Measurements from ENCODE around the gene DYDC1.
A peak's percentile ranks its signal among the peaks of the same experiment; 100 is the strongest.

DYDC1 gene

DNA sequence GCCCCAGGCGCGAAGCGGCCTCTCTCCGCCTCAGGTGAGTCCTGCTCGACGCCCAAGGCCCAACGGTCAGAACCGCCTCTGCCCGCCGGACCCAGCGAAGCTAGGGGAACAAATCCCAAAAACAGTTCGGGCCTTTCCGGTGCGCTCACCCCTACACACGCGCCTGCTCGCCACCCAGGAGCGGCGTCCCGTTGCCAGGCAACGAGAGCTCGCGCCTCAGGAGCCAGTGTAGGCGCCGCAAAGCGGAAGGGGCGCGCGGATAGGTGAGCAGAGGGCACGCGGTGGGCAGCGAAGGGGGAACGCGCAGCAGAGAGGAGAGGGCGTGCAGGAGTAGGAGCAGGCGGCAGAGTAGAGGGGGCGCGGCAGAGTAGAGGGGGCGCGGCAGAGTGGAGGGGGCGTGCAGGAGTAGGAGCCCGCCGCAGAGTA lies at the start of gene DYDC1, which contains the start of gene DYDC2:
Gene DYDC1 (minus strand): TSS at position 193 of the 426 bp plus-strand sequence. CDS start 4,154 bp downstream, outside the sequence.
Gene DYDC2 (plus strand): TSS at position 219 of the 426 bp plus-strand sequence. CDS start 5,663 bp downstream, outside the sequence.
- TF ChIP-seq, protein P1, sequence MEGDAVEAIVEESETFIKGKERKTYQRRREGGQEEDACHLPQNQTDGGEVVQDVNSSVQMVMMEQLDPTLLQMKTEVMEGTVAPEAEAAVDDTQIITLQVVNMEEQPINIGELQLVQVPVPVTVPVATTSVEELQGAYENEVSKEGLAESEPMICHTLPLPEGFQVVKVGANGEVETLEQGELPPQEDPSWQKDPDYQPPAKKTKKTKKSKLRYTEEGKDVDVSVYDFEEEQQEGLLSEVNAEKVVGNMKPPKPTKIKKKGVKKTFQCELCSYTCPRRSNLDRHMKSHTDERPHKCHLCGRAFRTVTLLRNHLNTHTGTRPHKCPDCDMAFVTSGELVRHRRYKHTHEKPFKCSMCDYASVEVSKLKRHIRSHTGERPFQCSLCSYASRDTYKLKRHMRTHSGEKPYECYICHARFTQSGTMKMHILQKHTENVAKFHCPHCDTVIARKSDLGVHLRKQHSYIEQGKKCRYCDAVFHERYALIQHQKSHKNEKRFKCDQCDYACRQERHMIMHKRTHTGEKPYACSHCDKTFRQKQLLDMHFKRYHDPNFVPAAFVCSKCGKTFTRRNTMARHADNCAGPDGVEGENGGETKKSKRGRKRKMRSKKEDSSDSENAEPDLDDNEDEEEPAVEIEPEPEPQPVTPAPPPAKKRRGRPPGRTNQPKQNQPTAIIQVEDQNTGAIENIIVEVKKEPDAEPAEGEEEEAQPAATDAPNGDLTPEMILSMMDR (conservative IDR thresholded peaks at IDR 0.05) = no peak
- H3K27ac ChIP-seq = no peak within 1 kb of the TSS

DNA sequence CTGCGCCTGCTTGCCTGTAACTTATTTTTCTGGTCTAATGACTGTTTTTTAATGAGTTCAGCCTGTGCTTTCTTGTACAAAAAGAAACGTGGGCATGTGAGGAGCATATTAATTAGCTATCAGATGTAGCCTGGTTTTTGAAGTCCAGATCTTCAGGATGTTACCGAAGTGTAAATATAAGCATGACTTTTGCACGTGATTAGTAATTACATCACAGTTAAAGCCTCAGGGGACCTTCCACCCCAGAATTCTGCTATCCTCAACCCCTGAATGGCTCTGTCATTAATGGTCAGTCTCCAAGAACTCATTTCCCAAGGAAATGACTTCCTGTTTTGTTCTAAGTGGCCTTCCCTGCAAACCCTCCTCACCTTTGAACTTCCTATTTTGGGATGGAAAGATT lies 49.6 kb upstream of the DYDC1 start:
- H3K27ac ChIP-seq = peak overlapping the region; percentile 15; the same call in 1 of the 2 replicates
- TF ChIP-seq, protein P1 (conservative IDR thresholded peaks at IDR 0.05) = no peak

GRCh38 chr10:80405626-80406025 lies 49.1 kb upstream of the DYDC1 start:
- peak overlapping the region; percentile 15; the same call in 1 of the 2 replicates for H3K27ac ChIP-seq
- TF ChIP-seq, protein P1 (conservative IDR thresholded peaks at IDR 0.05) = no peak

- no peak overlapping the region for H3K27ac ChIP-seq
- TF ChIP-seq, protein P1 (conservative IDR thresholded peaks at IDR 0.05) = no peak
Observed at GRCh38 chr10:80405035-80405434, 48.5 kb upstream of the DYDC1 start.

DNA sequence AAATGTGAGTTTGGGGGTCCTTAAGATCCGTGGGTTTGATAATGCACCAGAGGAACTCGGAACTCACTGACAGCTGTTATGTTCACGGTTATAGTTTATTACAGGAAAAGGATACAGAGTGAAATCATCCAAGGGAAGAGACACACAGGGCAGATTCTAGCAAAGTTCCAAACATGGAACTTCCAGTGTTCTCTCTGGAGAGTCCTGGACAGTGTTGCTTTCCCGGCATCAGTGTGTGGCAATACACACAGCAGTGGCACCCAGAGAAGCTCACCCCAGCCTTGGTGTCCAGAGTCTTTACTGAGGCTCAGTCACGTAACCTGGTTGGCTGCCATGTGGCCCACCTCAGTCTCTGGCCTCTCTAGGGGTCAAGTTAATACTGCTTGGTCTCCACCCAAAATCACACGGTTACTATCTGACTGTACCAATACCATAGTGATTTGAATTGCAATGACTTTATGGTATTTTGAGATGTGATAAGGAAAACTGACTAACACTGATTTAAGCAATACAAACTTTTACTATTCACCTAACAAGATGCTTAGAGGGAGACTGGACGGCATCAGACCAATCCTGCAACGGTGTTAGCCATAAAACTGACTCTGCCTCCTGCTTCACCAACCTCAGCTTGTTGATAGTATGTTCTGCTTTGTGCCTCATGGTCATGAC lies 43.7 kb upstream of the DYDC1 start:
- TF ChIP-seq, protein P1 (conservative IDR thresholded peaks at IDR 0.05) = no peak
- no peak overlapping the region for H3K27ac ChIP-seq

- TF ChIP-seq, protein P1 (conservative IDR thresholded peaks at IDR 0.05) = no peak
- no peak overlapping the region for H3K27ac ChIP-seq
Observed at GRCh38 chr10:80397014-80397413, 40.5 kb upstream of the DYDC1 start.

GRCh38 chr10:80394358-80394916 lies 37.9 kb upstream of the DYDC1 start:
- TF ChIP-seq, protein P1 (conservative IDR thresholded peaks at IDR 0.05) = no peak
- H3K27ac ChIP-seq = no peak overlapping the region

All from VCaP (cell line).